Measurements from ENCODE around the gene TOR3A. TPM values are rescaled to one million over a fixed set of nuclear protein-coding genes. Genes with fewer than 3 reads are reported as not detected.

Gene TOR3A
- total and polyA plus RNA-seq, 2 of the 8 experiments (the other 6 are each of a cell fraction or from before 2014, with no cell fraction given), result 15.3 to 21.4 TPM

DNA sequence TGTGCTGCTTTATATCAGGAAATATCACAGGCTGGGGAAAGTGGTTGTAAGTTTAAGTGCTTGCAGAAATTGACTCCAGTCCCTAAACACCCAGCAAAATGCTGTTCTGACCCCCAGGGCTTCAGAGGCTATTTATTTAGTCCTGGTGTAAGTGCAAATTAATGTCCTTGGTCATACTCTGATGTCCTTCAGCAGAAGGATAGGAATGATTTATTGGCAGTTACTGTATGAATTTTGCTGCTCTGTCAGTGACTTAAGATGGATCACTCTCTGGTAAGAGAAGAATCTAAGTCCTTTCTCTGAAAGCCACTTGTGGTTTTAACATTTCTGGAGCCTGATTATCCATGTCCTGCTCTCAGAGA, 34.3 kb upstream of the TOR3A start:
- Histone ChIP-seq H3K23ac (ENCODE audit: insufficient read length) (no peak overlapping the region), H2BK5ac (ENCODE audit: low read depth, low read length) (no peak overlapping the region), H3K79me1 (ENCODE audit: low read depth, low read length) (no peaks in the 10 kb centered on the region), H3K18ac (ENCODE audit: extremely low read depth, low read length) (no peak overlapping the region), H4K20me1 (replicated peaks in 1 of 2; ENCODE audit: control insufficient read depth in 1 of 2, insufficient read depth in 2 of 2, low read length in 2 of 2) (no peaks in the 10 kb centered on the region), H4K91ac (replicated peaks; ENCODE audit: insufficient read length, low read length) (no peak overlapping the region), H3K4me2 (ENCODE audit: insufficient read depth in 1 of 2, low read depth in 2 of 2, low read length in 2 of 2) (no peak overlapping the region), H4K5ac (ENCODE audit: insufficient read length, low read depth, low read length) (no peak overlapping the region), H3K79me2 (ENCODE audit: control insufficient read depth in 1 of 2, insufficient read depth in 2 of 2, low read length in 2 of 2) (peaks cover 0 to 5% of the 10 kb centered on the region in 2 experiments; a peak in 1 of 4 replicates), H3K27me3 (replicated peaks in 1 of 4; ENCODE audit: control insufficient read depth in 3 of 4, extremely low read depth in 1 of 4, insufficient read depth in 3 of 4, low read length in 3 of 4) (no peaks in the 10 kb centered on the region), H2AFZ (ENCODE audit: low read length) (no peak overlapping the region), H3K4me3 (ENCODE audit: extremely low read depth in 1 of 4, insufficient read depth in 2 of 4, low read depth in 3 of 4, low read length in 4 of 4) (no peak overlapping the region), H3K9me3 (ENCODE audit: insufficient read depth in 2 of 2, low read depth in 1 of 2, low read length in 1 of 2) (no peaks in the 10 kb centered on the region), H3K27ac (ENCODE audit: low read depth, low read length) (no peak overlapping the region), H3K14ac (ENCODE audit: insufficient read length) (no peak overlapping the region), H3K56ac (replicated peaks; ENCODE audit: insufficient read length, low read depth, low read length) (no peak overlapping the region), H2BK120ac (replicated peaks; ENCODE audit: low read depth, low read length) (no peak overlapping the region), H3K9ac (replicated peaks in 1 of 4; ENCODE audit: extremely low read depth in 1 of 4, low read depth in 3 of 4, low read length in 3 of 4) (no peak overlapping the region), H3K4me1 (replicated peaks in 1 of 4; ENCODE audit: control insufficient read depth in 3 of 4, insufficient read depth in 4 of 4, low read length in 3 of 4) (no peaks in the 10 kb centered on the region; a peak in 1 of 7 replicates), H4K8ac (ENCODE audit: extremely low read depth, insufficient read depth, low read length) (no peak overlapping the region), H3K4ac (replicated peaks; ENCODE audit: insufficient read length, low read depth, low read length) (no peak overlapping the region), H3K36me3 (ENCODE audit: control insufficient read depth in 2 of 4, insufficient read depth in 4 of 4, low read length in 3 of 4) (no peaks in the 10 kb centered on the region), H2AK5ac (ENCODE audit: low read depth, low read length) (no peak overlapping the region), H2BK12ac (ENCODE audit: low read depth, low read length) (no peak overlapping the region), H2BK20ac (ENCODE audit: low read length) (no peak overlapping the region), H2BK15ac (ENCODE audit: low read length) (no peak overlapping the region), H3K23me2 (ENCODE audit: low read depth, low read length) (no peaks in the 10 kb centered on the region)
- ChIA-PET POLR2A (ENCODE audit: partially characterized antibody) (no interaction called here), CTCF (ENCODE audit: partially characterized antibody) (interaction anchor here (1.1 kb wide), 1 partner anchor 20 kb away, joined by 3 read pairs; no protein-coding TSS in a partner anchor)
- no peak for DNase-seq (ENCODE audit: low read depth in 1 of 2, low spot score in 2 of 2)
- no peak for FAIRE-seq
- TF ChIP-seq TAF7 (optimal IDR thresholded peaks at IDR 0.05; ENCODE audit: borderline replicate concordance, low read depth, low read length), result no peak

Data from H1 (cell line).